Measurements from ENCODE around the gene CYB5RL.
"Not testable (repeated sequence)": the region's sequence is repeated elsewhere in the genome, so short reads cannot be mapped to it uniquely, and the experiment has no call there.

Gene CYB5RL

DNA sequence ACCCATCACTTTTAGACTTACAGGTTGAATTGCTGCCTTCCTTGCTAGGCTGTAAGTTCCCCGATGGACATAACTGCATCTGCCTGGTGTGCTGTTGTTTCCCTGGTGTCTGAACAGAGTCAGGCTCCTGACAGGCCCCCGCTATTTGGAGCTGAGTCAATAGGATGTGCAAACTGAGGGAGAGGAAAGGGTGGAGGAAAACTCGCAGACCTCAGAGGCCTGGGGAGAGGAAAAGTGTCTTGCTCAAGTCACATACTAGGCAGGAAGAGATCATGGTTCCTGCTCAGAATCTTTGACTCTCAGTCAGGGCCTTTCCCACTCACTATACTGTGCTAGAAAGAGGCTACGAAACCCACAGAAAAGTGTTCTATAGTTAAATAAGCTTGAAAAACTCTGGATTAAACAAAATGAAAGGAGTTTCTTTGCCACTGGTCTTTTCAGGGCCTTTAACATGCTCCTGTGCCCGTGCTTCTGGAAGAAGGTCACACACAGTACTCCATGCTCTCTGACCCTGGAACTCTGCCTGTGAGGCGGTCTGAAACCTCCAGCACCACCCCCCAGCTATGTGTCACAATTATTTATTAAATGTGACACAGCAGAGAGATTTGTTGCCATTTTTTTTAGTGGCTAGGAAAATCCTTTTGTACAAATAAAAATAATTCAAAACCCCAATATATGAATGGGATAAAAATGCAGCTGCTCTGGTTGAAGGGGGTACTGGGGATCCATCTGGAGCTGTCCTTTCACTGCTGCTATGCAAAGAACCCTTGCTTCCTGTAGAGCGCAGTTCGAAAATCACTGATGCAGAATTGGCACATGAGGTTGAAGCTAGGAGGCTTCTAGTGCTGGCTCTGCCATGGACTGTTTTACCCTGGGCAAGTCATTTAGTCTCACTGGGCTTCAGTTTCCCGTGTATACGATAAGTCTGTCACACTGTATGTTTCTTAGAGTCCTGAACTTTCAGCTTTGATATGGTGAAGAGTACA is 26.9 kb downstream of the CYB5RL start:
- DNase-seq = no peak

DNA sequence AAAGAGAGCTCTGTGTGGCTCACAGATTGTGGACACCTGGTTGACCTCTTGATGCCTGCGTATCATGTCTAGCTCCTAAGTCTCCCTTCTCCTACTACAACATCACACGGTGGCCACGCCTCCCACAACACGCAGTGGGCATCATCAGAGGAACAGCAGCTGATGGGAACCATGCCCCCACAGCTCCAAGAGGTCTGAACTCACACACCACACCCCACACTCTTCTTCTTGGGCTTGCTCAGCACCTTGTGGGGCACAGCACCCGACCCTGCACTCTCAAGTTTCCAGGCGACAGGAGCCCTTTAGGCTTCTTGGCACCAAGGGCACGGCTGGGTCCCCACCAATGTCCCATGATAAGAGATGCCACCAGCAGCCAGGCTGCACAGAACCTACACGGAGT is 28.2 kb downstream of the CYB5RL start:
- no peaks in the 10 kb centered on the region for H3K9me3 ChIP-seq (ENCODE audit: control insufficient read depth, low read length)
- DNase-seq = no peak

More for the DNA sequence above, 26.9 kb downstream of the CYB5RL start:
- Histone ChIP-seq H3K4me1 (ENCODE audit: control insufficient read depth, insufficient read depth, low read length, poor library complexity, severe bottlenecking) (no peaks in the 10 kb centered on the region), H3K4me3 (ENCODE audit: insufficient read depth, low read depth, low read length, poor library complexity, severe bottlenecking) (no peak overlapping the region), H3K27me3 (replicated peaks; ENCODE audit: control insufficient read depth, insufficient read depth, low read length, poor library complexity, severe bottlenecking) (no peaks in the 10 kb centered on the region), H3K27ac (ENCODE audit: insufficient read depth, low read length, poor library complexity, severe bottlenecking) (no peak overlapping the region), H3K9me3 (ENCODE audit: control insufficient read depth, low read length) (no peaks in the 10 kb centered on the region), H3K36me3 (ENCODE audit: control insufficient read depth, insufficient read depth, low read length) (no peaks in the 10 kb centered on the region)

DNA sequence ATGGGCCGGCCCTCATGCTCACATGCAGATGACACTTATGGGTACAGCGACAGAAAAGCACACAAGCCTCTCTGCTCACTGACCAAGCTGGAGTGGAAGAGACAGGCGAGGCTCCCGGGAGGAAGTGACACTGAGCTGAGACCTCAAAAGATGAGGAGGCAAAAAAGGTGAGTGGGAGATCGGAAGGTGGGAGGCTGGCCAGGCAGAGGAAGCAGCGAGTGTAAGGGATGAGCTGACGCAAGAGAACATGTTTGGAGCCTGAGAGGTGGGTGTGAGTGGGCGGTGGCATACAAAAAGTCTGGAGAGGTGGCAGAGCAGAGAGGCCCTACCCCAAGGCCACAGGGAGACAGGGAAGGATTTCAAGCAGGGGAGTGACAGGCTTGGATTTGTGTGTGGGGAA is 28.8 kb downstream of the CYB5RL start:
- H3K4me3 ChIP-seq (ENCODE audit: insufficient read depth, low read depth, low read length, poor library complexity, severe bottlenecking) = no peak overlapping the region
- H3K27ac ChIP-seq (ENCODE audit: insufficient read depth, low read length, poor library complexity, severe bottlenecking) = no peak overlapping the region
- no peaks in the 10 kb centered on the region for H3K4me1 ChIP-seq (ENCODE audit: control insufficient read depth, insufficient read depth, low read length, poor library complexity, severe bottlenecking)
- H3K27me3 ChIP-seq (replicated peaks; ENCODE audit: control insufficient read depth, insufficient read depth, low read length, poor library complexity, severe bottlenecking) = no peaks in the 10 kb centered on the region
- H3K36me3 ChIP-seq (ENCODE audit: control insufficient read depth, insufficient read depth, low read length) = no peaks in the 10 kb centered on the region
- H3K9me3 ChIP-seq (ENCODE audit: control insufficient read depth, low read length) = no peaks in the 10 kb centered on the region
- no peak for DNase-seq

More for the DNA sequence above, 28.2 kb downstream of the CYB5RL start:
- H3K36me3 ChIP-seq (ENCODE audit: control insufficient read depth, insufficient read depth, low read length) = no peaks in the 10 kb centered on the region
- no peak overlapping the region for H3K27ac ChIP-seq (ENCODE audit: insufficient read depth, low read length, poor library complexity, severe bottlenecking)
- no peaks in the 10 kb centered on the region for H3K4me1 ChIP-seq (ENCODE audit: control insufficient read depth, insufficient read depth, low read length, poor library complexity, severe bottlenecking)
- H3K4me3 ChIP-seq (ENCODE audit: insufficient read depth, low read depth, low read length, poor library complexity, severe bottlenecking) = no peak overlapping the region
- H3K27me3 ChIP-seq (replicated peaks; ENCODE audit: control insufficient read depth, insufficient read depth, low read length, poor library complexity, severe bottlenecking) = no peaks in the 10 kb centered on the region

DNA sequence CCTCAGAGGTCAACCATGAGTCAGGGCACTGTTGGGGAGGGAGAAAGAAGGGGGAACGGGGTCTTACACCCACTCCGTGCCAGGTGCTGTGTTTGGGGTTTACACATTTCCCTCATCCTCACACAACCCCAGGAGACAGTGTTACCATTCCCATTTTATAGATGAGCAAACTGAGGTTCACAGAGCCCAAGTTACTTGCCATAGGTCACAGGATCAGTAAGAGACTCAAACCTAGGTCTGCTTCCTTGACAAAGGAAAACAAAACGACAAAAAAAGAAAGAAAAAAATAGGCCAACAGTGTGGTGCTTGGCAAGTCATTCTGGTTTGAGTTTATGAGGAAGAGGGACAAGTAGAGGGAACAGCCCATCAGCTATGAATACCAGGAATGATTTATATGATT is 30.8 kb downstream of the CYB5RL start:
- DNase-seq = no peak
- H3K9me3 ChIP-seq (ENCODE audit: control insufficient read depth, low read length) = no peaks in the 10 kb centered on the region

DNA sequence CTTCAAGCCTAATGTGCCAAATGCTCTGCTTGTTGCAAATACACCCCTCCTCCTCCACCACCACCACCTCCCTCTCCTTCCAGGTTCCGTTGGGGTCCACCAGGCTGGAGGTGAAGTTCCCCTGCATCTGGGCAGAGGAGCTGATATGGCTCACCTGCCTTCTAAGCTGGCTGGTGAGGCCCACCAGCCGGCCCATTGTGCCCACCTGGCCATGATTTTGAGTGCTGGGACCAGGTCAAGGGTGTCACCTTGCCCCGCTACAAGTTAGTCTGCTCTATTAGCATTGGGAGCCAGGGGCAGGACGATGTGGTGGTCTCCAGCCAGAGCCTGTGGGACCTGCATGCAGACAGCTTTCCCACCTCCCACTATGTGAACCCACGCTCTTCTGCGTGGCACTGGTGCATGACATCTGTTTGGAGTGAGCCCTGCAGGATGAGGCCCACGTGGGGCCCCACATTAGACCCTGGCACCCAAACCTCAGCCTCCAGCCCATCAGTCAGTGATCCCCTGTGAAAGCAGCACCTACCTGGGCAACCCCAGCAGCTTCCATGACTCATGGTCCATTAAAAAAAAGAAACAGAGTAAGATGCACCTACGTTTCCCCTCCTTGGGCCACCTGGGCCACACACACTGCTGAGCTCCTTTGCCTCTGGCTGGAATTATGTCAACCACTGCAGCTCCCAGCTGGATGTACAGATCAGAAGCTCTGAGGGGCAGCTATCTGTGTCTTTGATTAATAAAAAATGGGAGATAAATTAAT is 31.4 kb downstream of the CYB5RL start:
- DNase-seq = no peak
- Histone ChIP-seq H3K27ac (ENCODE audit: insufficient read depth, low read length, poor library complexity, severe bottlenecking) (no peak overlapping the region), H3K4me3 (ENCODE audit: insufficient read depth, low read depth, low read length, poor library complexity, severe bottlenecking) (no peak overlapping the region)

More for the DNA sequence above, 30.8 kb downstream of the CYB5RL start:
- H3K27ac ChIP-seq (ENCODE audit: insufficient read depth, low read length, poor library complexity, severe bottlenecking) = no peak overlapping the region
- H3K36me3 ChIP-seq (ENCODE audit: control insufficient read depth, insufficient read depth, low read length) = no peaks in the 10 kb centered on the region
- H3K4me3 ChIP-seq (ENCODE audit: insufficient read depth, low read depth, low read length, poor library complexity, severe bottlenecking) = no peak overlapping the region
- no peaks in the 10 kb centered on the region for H3K4me1 ChIP-seq (ENCODE audit: control insufficient read depth, insufficient read depth, low read length, poor library complexity, severe bottlenecking)
- no peaks in the 10 kb centered on the region for H3K27me3 ChIP-seq (replicated peaks; ENCODE audit: control insufficient read depth, insufficient read depth, low read length, poor library complexity, severe bottlenecking)

DNA sequence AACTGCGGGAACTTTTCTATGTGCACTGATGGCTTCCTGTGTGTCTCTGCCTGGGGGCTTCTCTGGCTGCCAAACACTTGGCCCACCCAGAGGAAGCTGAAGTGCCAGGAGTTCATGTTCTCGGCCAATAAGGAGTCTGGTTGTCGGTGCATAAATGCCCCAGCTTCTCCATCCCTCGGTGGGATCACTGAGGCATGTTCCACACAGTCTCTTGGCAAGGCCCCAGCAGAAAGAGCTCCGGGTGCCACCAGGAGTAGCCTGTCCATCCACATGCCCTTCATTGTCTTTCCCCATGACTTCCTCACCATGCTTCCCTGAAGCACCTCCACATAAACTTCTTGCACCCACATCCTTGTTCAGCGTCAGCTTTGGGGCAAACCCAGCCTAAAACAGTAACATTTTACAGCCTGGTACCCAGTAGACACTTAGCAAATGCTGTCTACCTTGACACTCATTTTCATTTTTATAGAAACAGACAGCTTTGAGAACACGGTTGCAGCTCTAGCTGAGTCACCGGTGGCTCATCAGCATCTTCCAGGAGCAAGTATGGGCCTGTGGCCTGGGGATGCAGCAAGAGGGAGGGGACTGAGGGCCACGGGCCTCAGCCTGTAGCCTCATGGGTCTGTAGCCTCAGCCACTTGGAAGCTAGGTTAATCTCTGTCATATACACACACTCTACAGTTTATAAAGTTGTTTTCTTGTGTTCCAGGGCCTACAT is 32.2 kb downstream of the CYB5RL start:
- H3K4me1 ChIP-seq (ENCODE audit: control insufficient read depth, insufficient read depth, low read length, poor library complexity, severe bottlenecking) = no peaks in the 10 kb centered on the region
- H3K9me3 ChIP-seq (ENCODE audit: control insufficient read depth, low read length) = no peaks in the 10 kb centered on the region
- no peaks in the 10 kb centered on the region for H3K36me3 ChIP-seq (ENCODE audit: control insufficient read depth, insufficient read depth, low read length)
- no peak overlapping the region for H3K4me3 ChIP-seq (ENCODE audit: insufficient read depth, low read depth, low read length, poor library complexity, severe bottlenecking)
- no peak for DNase-seq
- no peaks in the 10 kb centered on the region for H3K27me3 ChIP-seq (replicated peaks; ENCODE audit: control insufficient read depth, insufficient read depth, low read length, poor library complexity, severe bottlenecking)
- no peak overlapping the region for H3K27ac ChIP-seq (ENCODE audit: insufficient read depth, low read length, poor library complexity, severe bottlenecking)

More for the DNA sequence above, 31.4 kb downstream of the CYB5RL start:
- no peaks in the 10 kb centered on the region for H3K9me3 ChIP-seq (ENCODE audit: control insufficient read depth, low read length)
- no peaks in the 10 kb centered on the region for H3K27me3 ChIP-seq (replicated peaks; ENCODE audit: control insufficient read depth, insufficient read depth, low read length, poor library complexity, severe bottlenecking)
- H3K4me1 ChIP-seq (ENCODE audit: control insufficient read depth, insufficient read depth, low read length, poor library complexity, severe bottlenecking) = no peaks in the 10 kb centered on the region
- H3K36me3 ChIP-seq (ENCODE audit: control insufficient read depth, insufficient read depth, low read length) = no peaks in the 10 kb centered on the region

DNA sequence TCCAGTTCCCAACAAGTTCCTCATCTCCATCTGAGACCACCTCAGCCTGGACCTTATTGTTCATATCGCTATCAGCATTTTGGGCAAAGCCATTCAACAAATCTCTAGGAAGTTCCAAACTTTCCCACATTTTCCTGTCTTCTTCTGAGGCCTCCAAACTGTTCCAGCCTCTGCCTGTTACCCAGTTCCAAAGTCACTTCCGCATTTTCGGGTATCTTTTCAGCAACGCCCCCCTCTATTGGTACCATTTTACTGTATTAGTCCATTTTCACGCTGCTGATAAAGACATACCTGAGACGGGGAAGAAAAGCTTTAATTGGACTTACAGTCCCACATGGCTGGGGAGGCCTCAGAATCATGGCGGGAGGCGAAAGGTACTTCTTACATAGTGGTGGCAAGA is 33.5 kb downstream of the CYB5RL start:
- H3K27ac ChIP-seq (ENCODE audit: insufficient read depth, low read length, poor library complexity, severe bottlenecking); H3K36me3 ChIP-seq (ENCODE audit: control insufficient read depth, insufficient read depth, low read length); H3K27me3 ChIP-seq (replicated peaks; ENCODE audit: control insufficient read depth, insufficient read depth, low read length, poor library complexity, severe bottlenecking); H3K4me3 ChIP-seq (ENCODE audit: insufficient read depth, low read depth, low read length, poor library complexity, severe bottlenecking); DNase-seq; H3K9me3 ChIP-seq (ENCODE audit: control insufficient read depth, low read length); H3K4me1 ChIP-seq (ENCODE audit: control insufficient read depth, insufficient read depth, low read length, poor library complexity, severe bottlenecking): not testable (repeated sequence)

DNA sequence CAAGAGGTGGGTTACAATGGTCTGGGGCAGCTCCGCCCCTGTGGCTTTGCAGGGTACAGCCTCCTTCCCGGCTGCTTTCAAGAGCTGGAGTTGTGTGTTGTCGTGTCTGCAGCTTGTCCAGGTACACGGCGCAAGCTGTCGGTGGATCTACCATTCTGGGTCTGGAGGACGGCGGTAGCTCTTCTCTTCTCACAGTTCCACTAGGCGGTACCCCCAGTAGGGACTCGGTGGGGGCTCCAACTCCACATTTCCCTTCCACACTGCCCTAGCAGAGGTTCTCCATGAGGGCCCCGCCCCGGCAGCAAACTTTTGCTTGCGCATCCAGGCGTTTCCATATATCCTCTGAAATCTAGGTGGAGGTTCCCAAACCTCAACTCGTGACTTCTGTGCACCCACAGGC is 34.7 kb downstream of the CYB5RL start:
- Histone ChIP-seq H3K4me1 (ENCODE audit: control insufficient read depth, insufficient read depth, low read length, poor library complexity, severe bottlenecking) (no peaks in the 10 kb centered on the region), H3K4me3 (ENCODE audit: insufficient read depth, low read depth, low read length, poor library complexity, severe bottlenecking) (no peak overlapping the region), H3K9me3 (ENCODE audit: control insufficient read depth, low read length) (no peaks in the 10 kb centered on the region), H3K27me3 (replicated peaks; ENCODE audit: control insufficient read depth, insufficient read depth, low read length, poor library complexity, severe bottlenecking) (no peaks in the 10 kb centered on the region), H3K36me3 (ENCODE audit: control insufficient read depth, insufficient read depth, low read length) (no peaks in the 10 kb centered on the region), H3K27ac (ENCODE audit: insufficient read depth, low read length, poor library complexity, severe bottlenecking) (no peak overlapping the region)
- DNase-seq = no peak

DNA sequence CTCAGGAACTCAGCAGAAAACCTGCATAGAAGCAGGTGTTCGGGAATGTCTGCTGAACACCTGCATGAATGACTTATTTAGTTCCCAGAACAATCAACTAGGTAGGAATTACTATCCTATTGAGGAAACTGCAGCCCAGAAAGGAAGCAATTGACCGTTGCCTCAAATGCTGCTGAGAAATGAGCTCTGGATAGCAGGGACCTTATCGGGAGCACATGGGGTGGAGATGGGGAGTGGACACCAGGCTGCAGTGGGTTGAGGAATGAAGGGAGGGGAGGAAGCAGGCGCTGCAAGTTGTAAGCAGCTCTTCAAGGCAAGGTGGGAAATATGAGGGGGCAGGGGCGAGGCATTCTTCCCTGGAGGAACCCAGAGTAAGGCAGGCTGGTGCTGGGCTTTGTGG is 36.3 kb downstream of the CYB5RL start:
- no peak overlapping the region for H3K4me3 ChIP-seq (ENCODE audit: insufficient read depth, low read depth, low read length, poor library complexity, severe bottlenecking)
- no peak overlapping the region for H3K27ac ChIP-seq (ENCODE audit: insufficient read depth, low read length, poor library complexity, severe bottlenecking)
- H3K27me3 ChIP-seq (replicated peaks; ENCODE audit: control insufficient read depth, insufficient read depth, low read length, poor library complexity, severe bottlenecking) = no peaks in the 10 kb centered on the region
- DNase-seq = no peak
- no peaks in the 10 kb centered on the region for H3K4me1 ChIP-seq (ENCODE audit: control insufficient read depth, insufficient read depth, low read length, poor library complexity, severe bottlenecking)
- no peaks in the 10 kb centered on the region for H3K9me3 ChIP-seq (ENCODE audit: control insufficient read depth, low read length)
- no peaks in the 10 kb centered on the region for H3K36me3 ChIP-seq (ENCODE audit: control insufficient read depth, insufficient read depth, low read length)
